Uterus (tissue), 4 donors: ENCODE results near the gene SND1. TPM values are rescaled to one million over a fixed set of nuclear protein-coding genes. Genes with fewer than 3 reads are reported as not detected.

ENCODE experiments used
- DNase-seq, 2 donors: peaks; one replicate each; pipeline ENCODE4 v3.0.0-alpha.2; 2019 to 2020
- H3K27ac ChIP-seq, 2 donors: fragments of 200-600 bp; sonication (generic); 1 replicate in 1 of 2; 2 replicates in 1 of 2; pipeline ENCODE4 v1.5.1; 2016 to 2018
- H3K27me3 ChIP-seq, 2 donors: fragments of 200-600 bp; sonication (generic); one replicate each; pipeline ENCODE4 v1.5.1; 2018 to 2019; ENCODE audit warnings: control low read depth in 1 of 2
- H3K36me3 ChIP-seq, 2 donors: fragments of 200-600 bp; sonication (generic); one replicate each; pipeline ENCODE4 v1.5.1; 2019; ENCODE audit warnings: control low read depth in 1 of 2
- H3K4me1 ChIP-seq, 2 donors: fragments of 200-600 bp; sonication (generic); one replicate each; pipeline ENCODE4 v1.5.1; 2018 to 2019; ENCODE audit warnings: control low read depth in 1 of 2
- H3K4me3 ChIP-seq, 2 donors: fragments of 200-600 bp; sonication (generic); 1 replicate in 1 of 2; 2 replicates in 1 of 2; pipeline ENCODE4 v1.5.1; 2018 to 2019; ENCODE audit warnings: mild to moderate bottlenecking in 1 of 2
- H3K9me3 ChIP-seq, 2 donors: fragments of 200-600 bp; sonication (generic); one replicate each; pipeline ENCODE4 v1.5.1; 2019; ENCODE audit warnings: control low read depth in 1 of 2
- CTCF ChIP-seq, 4 experiments: fragments of 200-600 bp in 2 of 4; fragments of 450-650 bp in 2 of 4; sonication (generic) in 2 of 4; IDR thresholded peaks; one replicate each; pipeline ENCODE4 v1.5.1; 2016 to 2019; ENCODE audit warnings: antibody characterized with exemption in 4 of 4, mild to moderate bottlenecking in 2 of 4, moderate library complexity in 1 of 4
- POLR2A ChIP-seq, 2 donors: fragments of 450-650 bp; IDR thresholded peaks; one replicate each; pipeline ENCODE4 v1.6.1; 2016; ENCODE audit warnings: antibody characterized with exemption in 2 of 2, mild to moderate bottlenecking in 1 of 2, moderate library complexity in 1 of 2
- intact Hi-C: fragments of 100-400 bp; cut with DNase I; formaldehyde crosslinking; loops from one replicate; pipeline ENCODE4 v1.15.1; 2023; ENCODE audit warnings: low total_unique reads
- total RNA-seq, 4 donors: library from RNA; depleted of rRNA in 3 of 4; stranded (reverse); fragments of >200 nt in 3 of 4; gene quantifications; one replicate each; pipeline versions ENCODE4 v1.1.0 to v1.2.4, GENCODE V29; 2014 to 2023
- donor health status: DM: yes; HTN: yes; CAD: no.

Gene SND1
- total RNA-seq, 4 donors from 2014 or later: 54.8 to 192 (median 117) TPM

GRCh38 chr7:128031901-128032604, 380.1 kb downstream of the SND1 start:
- intact Hi-C loops: no loop called here
- Histone ChIP-seq H3K27ac (peak overlapping the region; percentile 44 to 55), H3K4me1 (peaks cover 5 to 6% of the 10 kb centered on the region in 2 donors), H3K36me3 (no peaks in the 10 kb centered on the region), H3K4me3 (peak overlapping the region; percentile 25 to 49), H3K9me3 (no peaks in the 10 kb centered on the region), H3K27me3 (no peaks in the 10 kb centered on the region)
- TF ChIP-seq CTCF (IDR thresholded peaks at IDR 0.05) (peak in 2 of 4 experiments; percentile 45 to 46), POLR2A (IDR thresholded peaks at IDR 0.05) (peak in 1 of 2 donors; percentile 9)
- DNase-seq: peak; percentile 38 to 51

- H3K27me3 ChIP-seq: no peaks in the 10 kb centered on the region
- intact Hi-C loops: no loop called here
- peaks cover 5 to 6% of the 10 kb centered on the region in 2 donors for H3K4me1 ChIP-seq
- H3K4me3 ChIP-seq: peak overlapping the region; percentile 25 to 49
- no peaks in the 10 kb centered on the region for H3K36me3 ChIP-seq
- TF ChIP-seq POLR2A (IDR thresholded peaks at IDR 0.05): no peak
- no peak for TF ChIP-seq CTCF (IDR thresholded peaks at IDR 0.05)
- no peaks in the 10 kb centered on the region for H3K9me3 ChIP-seq
- DNase-seq: no peak
- peak overlapping the region in 1 of 2 donors; percentile 55 for H3K27ac ChIP-seq
These were observed 380.7 kb downstream of the SND1 start for GRCh38 chr7:128032605-128033235.

GRCh38 chr7:128033246-128033645, 381.3 kb downstream of the SND1 start:
- DNase-seq: no peak
- H3K27ac ChIP-seq: no peak overlapping the region
- no peaks in the 10 kb centered on the region for H3K9me3 ChIP-seq
- H3K27me3 ChIP-seq: no peaks in the 10 kb centered on the region
- no peak for TF ChIP-seq CTCF (IDR thresholded peaks at IDR 0.05)
- peaks cover 5 to 6% of the 10 kb centered on the region in 2 donors for H3K4me1 ChIP-seq
- intact Hi-C loops: no loop called here
- no peak overlapping the region for H3K4me3 ChIP-seq
- H3K36me3 ChIP-seq: no peaks in the 10 kb centered on the region

GRCh38 chr7:128034825-128035224, 382.8 kb downstream of the SND1 start:
- H3K36me3 ChIP-seq: no peaks in the 10 kb centered on the region
- intact Hi-C loops: no loop called here
- no peak overlapping the region for H3K4me3 ChIP-seq
- DNase-seq: no peak
- no peaks in the 10 kb centered on the region for H3K27me3 ChIP-seq
- H3K27ac ChIP-seq: no peak overlapping the region
- peaks cover 5 to 6% of the 10 kb centered on the region in 2 donors for H3K4me1 ChIP-seq
- TF ChIP-seq CTCF (IDR thresholded peaks at IDR 0.05) (no peak), POLR2A (IDR thresholded peaks at IDR 0.05) (no peak)
- no peaks in the 10 kb centered on the region for H3K9me3 ChIP-seq

- intact Hi-C loops: no loop called here
- H3K9me3 ChIP-seq: no peaks in the 10 kb centered on the region
- DNase-seq: no peak
- peaks cover 5 to 6% of the 10 kb centered on the region in 2 donors for H3K4me1 ChIP-seq
- no peaks in the 10 kb centered on the region for H3K27me3 ChIP-seq
- no peaks in the 10 kb centered on the region for H3K36me3 ChIP-seq
- TF ChIP-seq CTCF (IDR thresholded peaks at IDR 0.05) (peak in 1 of 4 experiments; percentile 19), POLR2A (IDR thresholded peaks at IDR 0.05) (no peak)
- no peak overlapping the region for H3K4me3 ChIP-seq
- no peak overlapping the region for H3K27ac ChIP-seq
These were observed 383.7 kb downstream of the SND1 start for GRCh38 chr7:128035712-128036111.
